SK-N-SH treated with all-trans-retinoic acid at 6 μM for 48 hours (cell line): Measurements from ENCODE around the gene PGGHG.
"Not testable (repeated sequence)": the region's sequence is repeated elsewhere in the genome, so short reads cannot be mapped to it uniquely, and the experiment has no call there.

Experiments used
- ATAC-seq: fragments of 200-7000 bp; cut with Tn5 transposase; 3 replicates; pipeline ENCODE4 v1.9.1; 2020; ENCODE audit warnings: mild to moderate bottlenecking, moderate library complexity
- ARNTL ChIP-seq: fragments of 450-650 bp; formaldehyde crosslinking; IDR thresholded peaks from 2 replicates; pipeline ENCODE4 v1.5.0; 2020; ENCODE audit warnings: low read depth, mild to moderate bottlenecking, moderate library complexity, borderline replicate concordance
- CSDC2 ChIP-seq: fragments of 250-450 bp; sonication (Bioruptor Pico); IDR thresholded peaks from 2 replicates; pipeline ENCODE4 v1.5.0; 2020; ENCODE audit warnings: mild to moderate bottlenecking, moderate library complexity
- ESRRG ChIP-seq: fragments of 250-450 bp; sonication (Bioruptor Pico); IDR thresholded peaks from 2 replicates; pipeline ENCODE4 v1.6.1; 2021; ENCODE audit warnings: mild to moderate bottlenecking
- GLIS3 ChIP-seq: fragments of 250-450 bp; sonication (Bioruptor Pico); IDR thresholded peaks from 2 replicates; pipeline ENCODE4 v1.5.0; 2020; ENCODE audit warnings: mild to moderate bottlenecking, moderate library complexity
- ISL1 ChIP-seq: fragments of 250-450 bp; sonication (Bioruptor Pico); IDR thresholded peaks from 2 replicates; pipeline ENCODE4 v2.1.2; 2022; ENCODE audit warnings: mild to moderate bottlenecking, moderate library complexity
- OSR1 ChIP-seq: fragments of 250-450 bp; sonication (Bioruptor Pico); IDR thresholded peaks from 2 replicates; pipeline ENCODE4 v1.8.0; 2022; ENCODE audit warnings: moderate library complexity, mild to moderate bottlenecking, inconsistent platforms
- PATZ1 ChIP-seq: fragments of 250-450 bp; sonication (Bioruptor Pico); IDR thresholded peaks from 2 replicates; pipeline ENCODE4 v1.8.0; 2020; ENCODE audit warnings: mild to moderate bottlenecking, moderate library complexity, borderline replicate concordance
- POU6F1 ChIP-seq: fragments of 250-450 bp; sonication (Bioruptor Pico); IDR thresholded peaks from 2 replicates; pipeline ENCODE4 v1.8.0; 2021; ENCODE audit warnings: low read depth, mild to moderate bottlenecking, moderate library complexity, borderline replicate concordance
- SNAI2 ChIP-seq: fragments of 250-450 bp; sonication (Bioruptor Pico); IDR thresholded peaks from 2 replicates; pipeline ENCODE4 v1.5.0; 2020; ENCODE audit warnings: mild to moderate bottlenecking, moderate library complexity
- TCF4 ChIP-seq: fragments of 250-450 bp; sonication (Bioruptor Pico); IDR thresholded peaks from 2 replicates; pipeline ENCODE4 v1.8.0; 2021; ENCODE audit warnings: mild to moderate bottlenecking, moderate library complexity, borderline replicate concordance
- TOX ChIP-seq: fragments of 250-450 bp; sonication (Bioruptor Pico); IDR thresholded peaks from 2 replicates; pipeline ENCODE4 v1.8.0; 2021; ENCODE audit warnings: mild to moderate bottlenecking, moderate library complexity, borderline replicate concordance
- TSHZ2 ChIP-seq: fragments of 250-450 bp; sonication (Bioruptor Pico); IDR thresholded peaks from 2 replicates; pipeline ENCODE4 v1.5.0; 2020; ENCODE audit warnings: mild to moderate bottlenecking, moderate library complexity
- ZC3H10 ChIP-seq: fragments of 250-450 bp; sonication (Bioruptor Pico); IDR thresholded peaks from 2 replicates; pipeline ENCODE4 v1.5.1; 2021; ENCODE audit warnings: mild to moderate bottlenecking, moderate library complexity
- ZFP3 ChIP-seq: fragments of 250-450 bp; sonication (Bioruptor Pico); IDR thresholded peaks from 2 replicates; pipeline ENCODE4 v1.5.0; 2020; ENCODE audit warnings: mild to moderate bottlenecking, moderate library complexity
- ZFP30 ChIP-seq: fragments of 450-650 bp; formaldehyde crosslinking; IDR thresholded peaks from 2 replicates; pipeline ENCODE4 v1.5.0; 2022; ENCODE audit warnings: mild to moderate bottlenecking, moderate library complexity
- ZNF565 ChIP-seq: fragments of 450-650 bp; formaldehyde crosslinking; conservative IDR thresholded peaks from 2 replicates; pipeline ENCODE4 v1.5.0; 2020; ENCODE audit warnings: low read depth, mild to moderate bottlenecking, moderate library complexity
- ZNF8 ChIP-seq: fragments of 450-650 bp; formaldehyde crosslinking; IDR thresholded peaks from 2 replicates; pipeline ENCODE4 v1.5.0; 2020; ENCODE audit warnings: mild to moderate bottlenecking, moderate library complexity
- TF ChIP-seq, protein P1 (sequence below): fragments of 250-450 bp; sonication (Bioruptor Pico); IDR thresholded peaks from 2 replicates; pipeline ENCODE4 v1.5.1; 2020; ENCODE audit warnings: low read depth, mild to moderate bottlenecking, moderate library complexity
- TF ChIP-seq, protein P2 (sequence below): fragments of 250-450 bp; sonication (Bioruptor Pico); IDR thresholded peaks from 2 replicates; pipeline ENCODE4 v1.5.1; 2021; ENCODE audit warnings: mild to moderate bottlenecking, moderate library complexity

Gene PGGHG

DNA sequence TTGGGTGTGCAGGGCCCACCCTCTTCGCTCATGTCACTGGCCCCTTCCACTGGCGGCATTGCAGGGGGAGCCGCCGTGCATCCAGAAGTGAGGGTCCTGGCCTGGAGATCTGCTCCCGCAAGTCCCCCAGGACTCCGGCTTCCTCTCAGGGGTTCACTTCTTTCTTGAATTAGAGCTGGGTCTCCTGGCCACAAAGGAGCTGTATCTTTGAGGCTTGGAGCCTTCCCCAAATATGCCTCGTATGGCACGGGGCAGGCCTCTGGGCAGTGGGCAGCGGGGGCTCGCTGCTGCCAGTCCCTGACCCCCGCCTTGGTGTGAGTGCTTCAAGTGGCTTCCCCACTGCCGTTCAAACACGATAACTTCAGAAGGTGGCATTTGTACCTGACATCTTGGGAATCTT lies 39.1 kb downstream of the PGGHG start:
- no peak for ATAC-seq
- no peak for TF ChIP-seq CSDC2 (CRISPR knock-in tag)
- TF ChIP-seq GLIS3 (CRISPR knock-in tag) = no peak
- no peak for TF ChIP-seq ISL1 (CRISPR knock-in tag)
- TF ChIP-seq ESRRG = no peak
- TF ChIP-seq, protein P1, sequence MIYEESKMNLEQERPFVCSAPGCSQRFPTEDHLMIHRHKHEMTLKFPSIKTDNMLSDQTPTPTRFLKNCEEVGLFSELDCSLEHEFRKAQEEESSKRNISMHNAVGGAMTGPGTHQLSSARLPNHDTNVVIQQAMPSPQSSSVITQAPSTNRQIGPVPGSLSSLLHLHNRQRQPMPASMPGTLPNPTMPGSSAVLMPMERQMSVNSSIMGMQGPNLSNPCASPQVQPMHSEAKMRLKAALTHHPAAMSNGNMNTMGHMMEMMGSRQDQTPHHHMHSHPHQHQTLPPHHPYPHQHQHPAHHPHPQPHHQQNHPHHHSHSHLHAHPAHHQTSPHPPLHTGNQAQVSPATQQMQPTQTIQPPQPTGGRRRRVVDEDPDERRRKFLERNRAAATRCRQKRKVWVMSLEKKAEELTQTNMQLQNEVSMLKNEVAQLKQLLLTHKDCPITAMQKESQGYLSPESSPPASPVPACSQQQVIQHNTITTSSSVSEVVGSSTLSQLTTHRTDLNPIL (CRISPR knock-in tag) = no peak
- no peak for TF ChIP-seq SNAI2 (CRISPR knock-in tag)
- no peak for TF ChIP-seq POU6F1 (CRISPR knock-in tag)
- no peak for TF ChIP-seq ZFP30
- TF ChIP-seq ARNTL (CRISPR knock-in tag) = no peak
- TF ChIP-seq ZNF565 (CRISPR knock-in tag) = no peak
- no peak for TF ChIP-seq TCF4
- TF ChIP-seq ZNF8 (CRISPR knock-in tag) = no peak
- TF ChIP-seq ZFP3 = no peak
- no peak for TF ChIP-seq PATZ1
- TF ChIP-seq ZC3H10 = no peak
- TF ChIP-seq, all 23 proteins: peak for 0

GRCh38 chr11:328516-329100 lies 39.7 kb downstream of the PGGHG start:
- ATAC-seq = not testable (repeated sequence)

DNA sequence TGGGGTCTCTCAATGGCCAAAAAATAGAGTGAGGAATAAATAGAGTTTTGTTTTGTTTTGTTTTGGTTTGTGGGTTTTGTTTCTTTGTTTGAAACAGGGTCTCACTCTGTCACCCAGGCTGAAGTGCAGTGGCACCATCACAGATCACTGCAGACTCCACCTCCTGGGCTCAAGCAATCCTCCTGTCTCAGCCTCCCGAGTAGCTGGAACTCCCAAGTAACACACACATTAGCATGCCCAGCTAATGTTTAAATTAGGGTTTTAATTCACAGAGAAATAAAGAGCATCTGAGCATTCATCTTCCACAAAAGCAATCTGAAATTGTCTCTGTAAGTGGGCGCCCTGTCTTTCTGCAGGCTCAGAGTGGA lies 40.9 kb downstream of the PGGHG start:
- TF ChIP-seq TSHZ2 (no peak), ARNTL (CRISPR knock-in tag) (no peak), TCF4 (no peak), PATZ1 (no peak), TOX (no peak)
- TF ChIP-seq, protein P2, sequence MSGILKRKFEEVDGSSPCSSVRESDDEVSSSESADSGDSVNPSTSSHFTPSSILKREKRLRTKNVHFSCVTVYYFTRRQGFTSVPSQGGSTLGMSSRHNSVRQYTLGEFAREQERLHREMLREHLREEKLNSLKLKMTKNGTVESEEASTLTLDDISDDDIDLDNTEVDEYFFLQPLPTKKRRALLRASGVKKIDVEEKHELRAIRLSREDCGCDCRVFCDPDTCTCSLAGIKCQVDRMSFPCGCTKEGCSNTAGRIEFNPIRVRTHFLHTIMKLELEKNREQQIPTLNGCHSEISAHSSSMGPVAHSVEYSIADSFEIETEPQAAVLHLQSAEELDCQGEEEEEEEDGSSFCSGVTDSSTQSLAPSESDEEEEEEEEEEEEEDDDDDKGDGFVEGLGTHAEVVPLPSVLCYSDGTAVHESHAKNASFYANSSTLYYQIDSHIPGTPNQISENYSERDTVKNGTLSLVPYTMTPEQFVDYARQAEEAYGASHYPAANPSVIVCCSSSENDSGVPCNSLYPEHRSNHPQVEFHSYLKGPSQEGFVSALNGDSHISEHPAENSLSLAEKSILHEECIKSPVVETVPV = no peak
- ATAC-seq = no peak

- no peak for TF ChIP-seq ZFP30
- no peak for TF ChIP-seq TOX
- no peak for TF ChIP-seq POU6F1 (CRISPR knock-in tag)
- no peak for TF ChIP-seq OSR1 (CRISPR knock-in tag)
- ATAC-seq = no peak
These were observed 41.4 kb downstream of the PGGHG start for GRCh38 chr11:330307-330693.
